IMR-90 (cell line): ENCODE measurements around the gene IGSF3. TPM values are rescaled to one million over a fixed set of nuclear protein-coding genes. Genes with fewer than 3 reads are reported as not detected.

Experiments used
- ATAC-seq: fragments of 200-7000 bp; cut with Tn5 transposase; 2 replicates; pipeline ENCODE4 v1.9.1; 2020; ENCODE audit warnings: low read depth, mild to moderate bottlenecking, moderate library complexity
- BruUV-seq: library from RNA; stranded (reverse); fragments of 400-500 nt; replicated peaks from 2 replicates; lab custom pipeline; 2021; lab: Mats Ljungman, UMichigan
- CTCF ChIA-PET: fragments of 300-600 bp; formaldehyde crosslinking; extraction: SDS; loops from one replicate; lab custom pipeline; 2021; ENCODE audit warnings: antibody characterized with exemption; lab: Yijun Ruan, JAX
- POLR2A ChIA-PET: fragments of 300-600 bp; sonication (Branson Sonifier 250); formaldehyde crosslinking; loops from one replicate; lab custom pipeline; 2022; ENCODE audit warnings: antibody characterized with exemption; ENCODE audit not compliant: unreplicated experiment; lab: Charles Lee
- DNase-seq: peaks from one replicate; pipeline ENCODE4 v3.0.0; 2013
- H2AFZ ChIP-seq: replicated peaks from 2 replicates; pipeline ENCODE3; 2013; ENCODE audit warnings: low read length, mild to moderate bottlenecking; ENCODE audit not compliant: poor library complexity
- H2AK5ac ChIP-seq: 2 replicates; pipeline ENCODE4 v1.6.1; 2013; ENCODE audit warnings: low read depth, low read length, inconsistent platforms
- H2AK9ac ChIP-seq: replicated peaks from 2 replicates; pipeline ENCODE3; 2013; ENCODE audit warnings: mild to moderate bottlenecking, low read depth, low read length, moderate library complexity; ENCODE audit not compliant: poor library complexity
- H2BK120ac ChIP-seq: 2 replicates; pipeline ENCODE4 v1.6.1; 2013; ENCODE audit warnings: low read depth, low read length, inconsistent platforms
- H2BK15ac ChIP-seq: 3 replicates; pipeline ENCODE4 v1.6.1; 2013; ENCODE audit warnings: low read depth, low read length, inconsistent platforms
- H2BK20ac ChIP-seq: 2 replicates; pipeline ENCODE4 v1.6.1; 2013; ENCODE audit warnings: low read depth, mild to moderate bottlenecking, inconsistent platforms, low read length, moderate library complexity
- H2BK5ac ChIP-seq: 2 replicates; pipeline ENCODE4 v1.6.1; 2013; ENCODE audit warnings: mild to moderate bottlenecking, low read depth, low read length, inconsistent platforms; ENCODE audit not compliant: poor library complexity, severe bottlenecking
- H3K14ac ChIP-seq: replicated peaks from 2 replicates; pipeline ENCODE4 v1.6.1; 2013; ENCODE audit warnings: low read depth, low read length, inconsistent platforms
- H3K18ac ChIP-seq: 2 replicates; pipeline ENCODE4 v1.6.1; 2013; ENCODE audit warnings: low read depth, low read length, control low read depth
- H3K23ac ChIP-seq: 2 replicates; pipeline ENCODE4 v1.6.1; 2013; ENCODE audit warnings: low read depth, low read length, inconsistent platforms
- H3K27ac ChIP-seq: 2 replicates; pipeline ENCODE4 v1.5.1; 2013; ENCODE audit warnings: mild to moderate bottlenecking, control low read depth, low read length; ENCODE audit not compliant: insufficient read depth
- H3K27me3 ChIP-seq: 2 replicates; pipeline ENCODE4 v1.6.1; 2013; ENCODE audit warnings: low read length; ENCODE audit not compliant: control insufficient read depth, insufficient read depth
- H3K36me3 ChIP-seq: 2 replicates; pipeline ENCODE4 v1.6.1; 2013; ENCODE audit warnings: low read length, mixed read lengths; ENCODE audit not compliant: control insufficient read depth, insufficient read depth
- H3K4ac ChIP-seq: 2 replicates; pipeline ENCODE4 v1.6.1; 2013; ENCODE audit warnings: low read depth, low read length, inconsistent platforms
- H3K4me1 ChIP-seq: 2 replicates; pipeline ENCODE4 v1.6.1; 2013; ENCODE audit warnings: low read length, mixed read lengths; ENCODE audit not compliant: control insufficient read depth, insufficient read depth
- H3K4me2 ChIP-seq: 2 replicates; pipeline ENCODE4 v1.6.1; 2013; ENCODE audit warnings: low read depth, mild to moderate bottlenecking, control low read depth, low read length, moderate library complexity
- H3K4me3 ChIP-seq: 2 replicates; pipeline ENCODE4 v1.5.1; 2013; ENCODE audit warnings: low read depth, mild to moderate bottlenecking, control low read depth, low read length, moderate library complexity; ENCODE audit not compliant: insufficient read depth
- H3K56ac ChIP-seq: 2 replicates; pipeline ENCODE4 v1.6.1; 2013; ENCODE audit warnings: low read length, inconsistent platforms; ENCODE audit not compliant: insufficient read depth; ENCODE audit errors: extremely low read depth
- H3K79me1 ChIP-seq, 2 experiments: 2 replicates each; pipeline ENCODE4 v1.6.1; 2013; ENCODE audit warnings: low read length in 2 of 2, inconsistent platforms in 1 of 2, low read depth in 1 of 2
- H3K9ac ChIP-seq: 2 replicates; pipeline ENCODE4 v1.6.1; 2013; ENCODE audit warnings: low read depth, low read length, control low read depth
- H3K9me1 ChIP-seq: 2 replicates; pipeline ENCODE4 v1.6.1; 2013; ENCODE audit warnings: low read length, inconsistent platforms; ENCODE audit not compliant: insufficient read depth
- H3K9me3 ChIP-seq: 2 replicates; pipeline ENCODE4 v1.6.1; 2013; ENCODE audit warnings: low read length; ENCODE audit not compliant: control insufficient read depth, insufficient read depth
- H4K20me1 ChIP-seq: 2 replicates; pipeline ENCODE4 v1.6.1; 2013; ENCODE audit warnings: low read length, inconsistent platforms; ENCODE audit not compliant: insufficient read depth
- H4K5ac ChIP-seq: 2 replicates; pipeline ENCODE4 v1.6.1; 2013; ENCODE audit warnings: mild to moderate bottlenecking, low read depth, low read length, control low read depth
- H4K8ac ChIP-seq, 2 experiments: 2 replicates each; pipeline ENCODE4 v1.6.1; 2013; ENCODE audit warnings: low read depth in 2 of 2, low read length in 2 of 2, control low read depth in 1 of 2, inconsistent platforms in 1 of 2
- H4K91ac ChIP-seq: 2 replicates; pipeline ENCODE4 v1.6.1; 2013; ENCODE audit warnings: low read depth, low read length, inconsistent platforms; ENCODE audit not compliant: insufficient read depth
- BHLHE40 ChIP-seq: fragments of 150-350 bp; IDR thresholded peaks from 2 replicates; pipeline ENCODE4 v1.6.1; 2016; ENCODE audit warnings: mild to moderate bottlenecking, low read depth, low read length
- CEBPB ChIP-seq: IDR thresholded peaks from 2 replicates; pipeline ENCODE4 v1.6.1; 2012; ENCODE audit warnings: low read depth, low read length, improper control_type of control experiment
- CHD1 ChIP-seq: IDR thresholded peaks from 2 replicates; pipeline ENCODE4 v1.6.1; 2012; ENCODE audit warnings: low read depth, low read length, improper control_type of control experiment
- FOS ChIP-seq: fragments of 150-350 bp; IDR thresholded peaks from 2 replicates; pipeline ENCODE4 v1.6.1; 2016; ENCODE audit warnings: low read depth, low read length
- MAFK ChIP-seq: IDR thresholded peaks from 2 replicates; pipeline ENCODE4 v1.6.1; 2012; ENCODE audit warnings: low read depth, low read length, improper control_type of control experiment
- MAZ ChIP-seq: IDR thresholded peaks from 2 replicates; pipeline ENCODE4 v1.6.1; 2012; ENCODE audit warnings: low read depth, mild to moderate bottlenecking, low read length, improper control_type of control experiment, moderate library complexity, borderline replicate concordance
- MXI1 ChIP-seq: IDR thresholded peaks from 2 replicates; pipeline ENCODE4 v1.6.1; 2012; ENCODE audit warnings: low read depth, mild to moderate bottlenecking, low read length, moderate library complexity, borderline replicate concordance
- NFE2L2 ChIP-seq: fragments of 150-350 bp; IDR thresholded peaks from 2 replicates; pipeline ENCODE4 v1.6.1; 2016; ENCODE audit warnings: low read depth, mild to moderate bottlenecking, low read length
- POLR2A ChIP-seq: IDR thresholded peaks from 2 replicates; pipeline ENCODE4 v1.6.1; 2012; ENCODE audit warnings: mild to moderate bottlenecking, low read depth, low read length
- RAD21 ChIP-seq: IDR thresholded peaks from 2 replicates; pipeline ENCODE4 v1.6.1; 2012; ENCODE audit warnings: low read length, improper control_type of control experiment
- RCOR1 ChIP-seq: IDR thresholded peaks from 2 replicates; pipeline ENCODE4 v1.6.1; 2012; ENCODE audit warnings: mild to moderate bottlenecking, low read length, improper control_type of control experiment; ENCODE audit not compliant: insufficient replicate concordance
- RFX5 ChIP-seq: IDR thresholded peaks from 2 replicates; pipeline ENCODE4 v1.8.0; 2012; ENCODE audit warnings: low read depth, mild to moderate bottlenecking, low read length, moderate library complexity
- SMC3 ChIP-seq: fragments of 150-350 bp; IDR thresholded peaks from 2 replicates; pipeline ENCODE4 v1.6.1; 2016; ENCODE audit warnings: low read depth, mild to moderate bottlenecking, antibody characterized with exemption, low read length, moderate library complexity
- USF2 ChIP-seq: fragments of 150-350 bp; IDR thresholded peaks from 2 replicates; pipeline ENCODE4 v1.6.1; 2017; ENCODE audit warnings: mild to moderate bottlenecking, antibody characterized with exemption, low read length, low read depth
- whole genome bisulfite sequencing, 2 experiments: methylation state at CpG; one replicate each; pipeline versions ENCODE4 v1.1.5 to v1.1.7; 2013; ENCODE audit warnings: missing lambda C conversion rate in 2 of 2; ENCODE audit not compliant: insufficient read length in 1 of 2; ENCODE audit errors: extremely low coverage in 2 of 2; 5-methylcytosine and 5-hydroxymethylcytosine counted together
- dilution Hi-C: fragments of 300-500 bp; cut with HindIII; formaldehyde crosslinking; loops from one replicate; pipeline ENCODE4 v1.14.3; 2018; ENCODE audit warnings: low sequenced_read_pairs; ENCODE audit not compliant: unreplicated experiment
- in situ Hi-C: fragments of 300-500 bp; cut with MboI; formaldehyde crosslinking; loops from 3 replicates; pipeline ENCODE4 v1.14.3; 2019; ENCODE audit warnings: low sequenced_read_pairs, inconsistent platforms, mixed read lengths
- intact Hi-C: fragments of 100-400 bp; cut with micrococcal nuclease; formaldehyde crosslinking; loops from 2 replicates; pipeline ENCODE4 v1.10.0; 2022
- polyA plus RNA-seq, 3 experiments: library from polyadenylated mRNA; depleted of rRNA; stranded (reverse); fragments of >200 nt; gene quantifications; 2 replicates each; pipeline ENCODE4 v1.2.3, GENCODE V29; 2012; ENCODE audit warnings: low replicate concordance in 1 of 3
- total RNA-seq: library from RNA; depleted of rRNA; stranded (reverse); fragments of >200 nt; gene quantifications from 2 replicates; pipeline ENCODE4 v1.2.3, GENCODE V29; 2012
- TF ChIP-seq, protein P1 (sequence below): conservative IDR thresholded peaks from 2 replicates; pipeline ENCODE4 v1.5.1; 2012; ENCODE audit warnings: mild to moderate bottlenecking, low read depth, low read length, improper control_type of control experiment
- TF ChIP-seq, protein P2 (sequence below): fragments of 150-350 bp; IDR thresholded peaks from 2 replicates; pipeline ENCODE4 v1.6.1; 2016; ENCODE audit warnings: low read depth, mild to moderate bottlenecking, low read length, moderate library complexity, borderline replicate concordance

The IGSF3 gene
- total and polyA plus RNA-seq, 2 of the 4 experiments (the other 2 are of a cell fraction) = under 0.01 to 0.02 TPM

DNA sequence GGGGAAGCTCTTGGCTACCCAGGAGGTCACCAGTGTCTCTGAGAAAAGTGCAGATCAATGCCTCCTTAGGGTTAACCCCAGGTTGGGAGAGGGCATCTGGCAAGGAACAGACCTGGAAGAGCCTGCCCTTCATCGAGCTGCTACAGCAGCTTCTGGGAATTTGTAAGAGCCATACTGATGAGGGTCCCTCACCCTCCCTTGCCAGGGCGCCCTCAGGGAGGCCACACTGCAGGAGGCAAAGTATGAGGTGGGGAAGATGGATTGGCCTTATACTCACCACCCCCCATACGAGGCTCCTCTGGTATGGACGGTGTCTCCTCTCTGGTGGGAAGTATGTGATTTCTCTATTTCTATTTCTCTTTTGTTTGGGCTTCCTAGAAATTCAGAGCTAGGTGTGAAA lies 13.2 kb downstream of the IGSF3 start:
- H4K5ac ChIP-seq = no peak overlapping the region
- H3K36me3 ChIP-seq = no peaks in the 10 kb centered on the region
- no peaks in the 10 kb centered on the region for H3K27me3 ChIP-seq
- H3K18ac ChIP-seq = no peak overlapping the region
- POLR2A ChIA-PET = no interaction called here
- DNase-seq = no peak
- H3K23ac ChIP-seq = no peak overlapping the region
- no peak for ATAC-seq
- no peak overlapping the region for H2AK9ac ChIP-seq
- BruUV-seq = no TSS peak
- intact Hi-C loops (no loop called here), in situ Hi-C loops (no loop called here), dilution Hi-C loops (no loop called here)
- no peak overlapping the region for H3K9ac ChIP-seq
- no peaks in the 10 kb centered on the region for H4K20me1 ChIP-seq
- no peak overlapping the region for H3K56ac ChIP-seq
- TF ChIP-seq MXI1 (no peak), MAFK (no peak), RAD21 (no peak), CHD1 (no peak), FOS (no peak), USF2 (no peak), RCOR1 (no peak), POLR2A (no peak), MAZ (no peak), NFE2L2 (no peak), SMC3 (no peak), BHLHE40 (no peak), RFX5 (no peak), CEBPB (no peak)
- TF ChIP-seq, protein P1, sequence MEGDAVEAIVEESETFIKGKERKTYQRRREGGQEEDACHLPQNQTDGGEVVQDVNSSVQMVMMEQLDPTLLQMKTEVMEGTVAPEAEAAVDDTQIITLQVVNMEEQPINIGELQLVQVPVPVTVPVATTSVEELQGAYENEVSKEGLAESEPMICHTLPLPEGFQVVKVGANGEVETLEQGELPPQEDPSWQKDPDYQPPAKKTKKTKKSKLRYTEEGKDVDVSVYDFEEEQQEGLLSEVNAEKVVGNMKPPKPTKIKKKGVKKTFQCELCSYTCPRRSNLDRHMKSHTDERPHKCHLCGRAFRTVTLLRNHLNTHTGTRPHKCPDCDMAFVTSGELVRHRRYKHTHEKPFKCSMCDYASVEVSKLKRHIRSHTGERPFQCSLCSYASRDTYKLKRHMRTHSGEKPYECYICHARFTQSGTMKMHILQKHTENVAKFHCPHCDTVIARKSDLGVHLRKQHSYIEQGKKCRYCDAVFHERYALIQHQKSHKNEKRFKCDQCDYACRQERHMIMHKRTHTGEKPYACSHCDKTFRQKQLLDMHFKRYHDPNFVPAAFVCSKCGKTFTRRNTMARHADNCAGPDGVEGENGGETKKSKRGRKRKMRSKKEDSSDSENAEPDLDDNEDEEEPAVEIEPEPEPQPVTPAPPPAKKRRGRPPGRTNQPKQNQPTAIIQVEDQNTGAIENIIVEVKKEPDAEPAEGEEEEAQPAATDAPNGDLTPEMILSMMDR = no peak
- TF ChIP-seq, protein P2, sequence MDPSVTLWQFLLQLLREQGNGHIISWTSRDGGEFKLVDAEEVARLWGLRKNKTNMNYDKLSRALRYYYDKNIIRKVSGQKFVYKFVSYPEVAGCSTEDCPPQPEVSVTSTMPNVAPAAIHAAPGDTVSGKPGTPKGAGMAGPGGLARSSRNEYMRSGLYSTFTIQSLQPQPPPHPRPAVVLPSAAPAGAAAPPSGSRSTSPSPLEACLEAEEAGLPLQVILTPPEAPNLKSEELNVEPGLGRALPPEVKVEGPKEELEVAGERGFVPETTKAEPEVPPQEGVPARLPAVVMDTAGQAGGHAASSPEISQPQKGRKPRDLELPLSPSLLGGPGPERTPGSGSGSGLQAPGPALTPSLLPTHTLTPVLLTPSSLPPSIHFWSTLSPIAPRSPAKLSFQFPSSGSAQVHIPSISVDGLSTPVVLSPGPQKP = no peak
- WGBS, 2 experiments = no CpG with 5 or more reads among the region's 4 CpGs
- H3K4me1 ChIP-seq = no peaks in the 10 kb centered on the region
- H3K4me3 ChIP-seq = no peak overlapping the region
- no peak overlapping the region for H2BK20ac ChIP-seq
- H2BK5ac ChIP-seq = no peak overlapping the region
- CTCF ChIA-PET = no interaction called here
- H2BK120ac ChIP-seq = no peak overlapping the region
- no peak overlapping the region for H2BK15ac ChIP-seq
- H3K4ac ChIP-seq = no peak overlapping the region
- H3K79me1 ChIP-seq = no peaks in the 10 kb centered on the region
- H2AK5ac ChIP-seq = no peak overlapping the region
- no peak overlapping the region for H3K14ac ChIP-seq
- H3K27ac ChIP-seq = no peak overlapping the region
- no peak overlapping the region for H3K4me2 ChIP-seq
- no peaks in the 10 kb centered on the region for H3K9me1 ChIP-seq
- H3K9me3 ChIP-seq = no peaks in the 10 kb centered on the region
- H4K8ac ChIP-seq = no peak overlapping the region
- H2AFZ ChIP-seq = no peak overlapping the region
- no peak overlapping the region for H4K91ac ChIP-seq
